Measurements from ENCODE around the gene OR11H6.

OR11H6 gene

GRCh38 chr14:20274062-20274461, 50.6 kb downstream of the OR11H6 start:
- DNase-seq: no peak
